Activated T-helper 1 cell treated with anti-CD3 and anti-CD28 coated beads, Interleukin-12 subunit alpha, Interleukin-12 subunit beta, Interleukin-2, Interleukin-4 antibody, amounts not matched to agents 30 ng/mL and 10 ng/mL and 1 ng/mL, durations not matched to agents 14 hours and 24 hours and 36 hours (primary cell): ENCODE measurements around the gene KCNG1. TPM values are rescaled to one million over a fixed set of nuclear protein-coding genes. Genes with fewer than 3 reads are reported as not detected.

Source experiments
- DNase-seq: peaks from one replicate; pipeline ENCODE4 v3.0.0; 2021; ENCODE audit warnings: low spot score
- H3K27ac Mint-ChIP-seq: one replicate; pipeline ENCODE4 v1.8.0; 2021; ENCODE audit warnings: mild to moderate bottlenecking, mixed read lengths
- H3K27me3 Mint-ChIP-seq: one replicate; pipeline ENCODE4 v1.8.0; 2022; ENCODE audit warnings: mild to moderate bottlenecking, moderate library complexity, mixed read lengths; ENCODE audit not compliant: insufficient read depth
- H3K36me3 Mint-ChIP-seq: one replicate; pipeline ENCODE4 v1.8.0; 2021; ENCODE audit warnings: low read depth, mixed read lengths
- H3K4me1 Mint-ChIP-seq: one replicate; pipeline ENCODE4 v1.8.0; 2021; ENCODE audit warnings: low read depth, mixed read lengths
- H3K4me3 Mint-ChIP-seq: one replicate; pipeline ENCODE4 v1.8.0; 2021; ENCODE audit warnings: mild to moderate bottlenecking, moderate library complexity, mixed read lengths
- H3K9me3 Mint-ChIP-seq: one replicate; pipeline ENCODE4 v1.8.0; 2021; ENCODE audit warnings: mixed read lengths
- intact Hi-C: fragments of 100-400 bp; cut with micrococcal nuclease; formaldehyde crosslinking; loops from one replicate; pipeline ENCODE4 v1.15.1; 2024
- total RNA-seq: library from RNA; stranded (reverse); gene quantifications from 2 replicates; pipeline ENCODE4 v1.2.3, GENCODE V29; 2022

KCNG1 gene, protein sequence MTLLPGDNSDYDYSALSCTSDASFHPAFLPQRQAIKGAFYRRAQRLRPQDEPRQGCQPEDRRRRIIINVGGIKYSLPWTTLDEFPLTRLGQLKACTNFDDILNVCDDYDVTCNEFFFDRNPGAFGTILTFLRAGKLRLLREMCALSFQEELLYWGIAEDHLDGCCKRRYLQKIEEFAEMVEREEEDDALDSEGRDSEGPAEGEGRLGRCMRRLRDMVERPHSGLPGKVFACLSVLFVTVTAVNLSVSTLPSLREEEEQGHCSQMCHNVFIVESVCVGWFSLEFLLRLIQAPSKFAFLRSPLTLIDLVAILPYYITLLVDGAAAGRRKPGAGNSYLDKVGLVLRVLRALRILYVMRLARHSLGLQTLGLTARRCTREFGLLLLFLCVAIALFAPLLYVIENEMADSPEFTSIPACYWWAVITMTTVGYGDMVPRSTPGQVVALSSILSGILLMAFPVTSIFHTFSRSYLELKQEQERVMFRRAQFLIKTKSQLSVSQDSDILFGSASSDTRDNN
- total RNA-seq = 2.8 and 3.1 TPM in 2 replicates

DNA sequence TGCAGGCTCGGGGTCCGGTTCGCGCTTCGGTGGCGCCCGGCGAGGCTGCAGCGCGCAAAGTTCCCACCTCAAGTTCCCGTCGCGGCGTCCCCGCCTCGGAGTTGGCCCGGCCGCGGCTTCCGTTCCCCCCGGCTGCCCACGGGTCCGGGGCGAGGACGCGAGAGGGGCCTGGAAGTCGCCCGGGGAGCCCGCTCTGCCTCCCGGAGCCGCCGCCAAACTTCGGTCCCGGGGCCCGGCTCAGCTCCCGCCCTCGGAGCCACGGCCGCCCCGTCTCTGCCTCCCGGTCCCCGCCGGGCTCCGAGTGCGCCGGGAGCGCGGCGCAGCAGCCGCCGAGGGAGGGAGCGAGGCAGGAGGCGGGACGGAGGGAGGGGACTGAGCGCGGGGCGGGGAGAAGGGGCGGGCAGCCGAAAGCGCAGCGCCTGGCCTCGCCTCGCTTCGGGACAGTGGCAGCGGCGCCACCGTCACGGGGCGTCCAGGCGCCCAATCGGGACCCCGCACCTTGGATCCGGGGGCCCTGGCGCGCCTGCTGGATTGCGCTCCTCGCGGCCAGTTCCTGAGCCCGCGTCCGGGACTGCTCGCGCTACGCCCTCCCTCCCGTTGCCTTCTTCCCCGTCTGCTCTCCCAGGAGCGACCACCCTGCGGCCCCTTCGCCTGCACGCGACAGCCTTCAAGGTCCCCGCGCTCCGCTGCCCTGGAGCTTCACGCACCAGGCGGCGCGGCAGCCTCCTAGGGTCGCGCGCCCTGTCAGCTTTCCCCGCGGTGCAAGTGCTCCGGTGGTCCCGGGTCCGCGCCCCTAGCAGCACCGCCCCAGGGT is at the start of gene KCNG1:
KCNG1 (minus strand) TSS at position 305 of the 814 bp plus-strand sequence. CDS start 12,769 bp downstream, outside the sequence.
- H3K27ac Mint-ChIP-seq = no peak within 1 kb of the TSS
- peaks cover 63% of the 10 kb centered on the region for H3K27me3 Mint-ChIP-seq
- DNase-seq = peak; percentile 38
- no peaks in the 10 kb centered on the region for H3K36me3 Mint-ChIP-seq
- peaks cover 5% of the 10 kb centered on the region for H3K4me1 Mint-ChIP-seq
- no peaks in the 10 kb centered on the region for H3K9me3 Mint-ChIP-seq
- H3K4me3 Mint-ChIP-seq = peak within 1 kb of the TSS; percentile 55
- intact Hi-C loops = no loop called here

DNA sequence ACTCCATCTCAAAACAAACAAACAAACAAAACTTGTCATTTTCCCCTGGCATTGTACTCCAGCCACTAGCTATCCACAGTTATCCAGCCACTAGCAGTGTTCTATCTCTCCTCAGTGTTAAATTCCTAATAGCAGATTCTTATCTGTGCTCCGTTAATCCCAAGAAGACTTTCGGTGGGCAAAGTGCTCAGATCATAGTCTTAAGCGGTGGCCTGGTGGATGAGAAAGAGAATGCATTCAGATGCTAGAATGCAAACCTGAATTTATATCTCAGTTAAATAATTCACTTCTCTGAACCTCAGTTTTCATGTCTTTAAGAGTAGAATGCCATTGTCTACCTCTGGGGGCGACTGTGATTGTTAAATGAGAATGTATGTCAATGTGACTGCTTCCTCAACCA is 47.7 kb upstream of the KCNG1 start:
- H3K9me3 Mint-ChIP-seq = peaks cover 2% of the 10 kb centered on the region
- no peak for DNase-seq
- no peaks in the 10 kb centered on the region for H3K36me3 Mint-ChIP-seq
- intact Hi-C loops = no loop called here
- peaks cover 9% of the 10 kb centered on the region for H3K4me1 Mint-ChIP-seq
- H3K4me3 Mint-ChIP-seq = no peak overlapping the region
- H3K27me3 Mint-ChIP-seq = peaks cover 8% of the 10 kb centered on the region
- no peak overlapping the region for H3K27ac Mint-ChIP-seq

DNA sequence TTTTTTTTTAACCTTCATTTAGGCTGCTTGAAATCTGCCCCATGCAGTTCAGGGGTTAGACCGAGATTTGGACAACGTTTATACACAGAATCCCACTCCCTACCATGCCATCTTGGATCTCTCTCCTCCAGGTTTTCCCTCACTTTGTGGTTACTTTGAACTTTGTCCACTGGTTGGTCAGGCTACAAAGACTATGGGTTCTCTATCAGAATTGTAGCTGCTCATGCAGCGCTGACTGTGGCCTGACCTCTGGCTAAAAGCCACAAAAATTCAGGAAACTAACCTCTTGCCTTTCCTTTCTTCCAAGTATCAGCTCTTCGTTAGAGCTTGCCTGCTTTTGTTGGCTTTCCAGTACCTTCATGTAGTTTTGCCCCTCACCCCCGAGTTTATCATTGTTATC is 44.9 kb upstream of the KCNG1 start:
- DNase-seq = no peak
- Mint-ChIP-seq H3K27me3 (peaks cover 5% of the 10 kb centered on the region), H3K4me3 (no peak overlapping the region), H3K36me3 (peaks cover 2% of the 10 kb centered on the region), H3K4me1 (peaks cover 26% of the 10 kb centered on the region), H3K27ac (no peak overlapping the region), H3K9me3 (peaks cover 18% of the 10 kb centered on the region)
- intact Hi-C loops = no loop called here

DNA sequence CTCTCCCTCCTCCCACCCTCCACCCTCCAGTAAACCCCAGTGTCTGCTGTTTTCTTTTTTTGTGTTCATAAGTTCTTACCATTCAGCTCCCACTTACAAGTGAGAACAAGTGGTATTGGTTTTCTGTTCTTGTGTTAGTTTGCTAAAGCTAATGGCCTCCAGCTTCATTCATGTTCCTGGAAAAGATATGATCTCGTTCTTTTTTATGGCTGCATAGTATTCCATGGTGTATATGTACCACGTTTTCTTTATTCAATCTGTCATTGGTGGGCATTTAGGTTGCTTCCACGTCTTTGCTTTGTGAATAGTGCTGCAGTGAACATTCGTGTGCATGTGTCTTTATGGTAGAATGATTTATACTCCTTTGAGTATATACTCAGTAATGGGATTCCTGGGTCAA is 42.7 kb upstream of the KCNG1 start:
- Mint-ChIP-seq H3K9me3 (peaks cover 28% of the 10 kb centered on the region), H3K4me1 (peaks cover 41% of the 10 kb centered on the region), H3K27ac (no peak overlapping the region), H3K4me3 (no peak overlapping the region), H3K36me3 (peaks cover 2% of the 10 kb centered on the region), H3K27me3 (peaks cover 7% of the 10 kb centered on the region)
- intact Hi-C loops = loop anchor here (2.0 kb wide), 1 partner anchor 63 kb away; no protein-coding TSS in a partner anchor
- no peak for DNase-seq

DNA sequence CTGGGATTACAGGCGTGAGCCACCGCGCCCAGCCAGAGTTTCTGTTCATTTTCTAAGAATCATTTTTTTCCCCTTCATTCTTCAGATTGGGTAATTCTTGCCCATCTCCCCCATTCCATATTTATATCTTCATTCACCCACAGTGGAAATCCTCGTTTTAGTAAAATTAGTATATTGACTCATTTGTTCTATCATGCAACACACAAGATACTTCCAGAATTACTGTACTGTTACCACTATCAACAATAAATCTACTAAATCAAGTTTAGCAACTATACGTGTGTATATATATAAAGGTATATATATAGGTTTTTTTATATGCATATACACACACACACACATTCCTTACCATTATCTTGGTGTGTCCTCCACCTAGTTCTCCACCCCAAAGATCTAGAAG is 41.2 kb upstream of the KCNG1 start:
- peaks cover 9% of the 10 kb centered on the region for H3K27me3 Mint-ChIP-seq
- H3K27ac Mint-ChIP-seq = peak overlapping the region; percentile 61
- peaks cover 28% of the 10 kb centered on the region for H3K9me3 Mint-ChIP-seq
- peaks cover 2% of the 10 kb centered on the region for H3K36me3 Mint-ChIP-seq
- H3K4me3 Mint-ChIP-seq = no peak overlapping the region
- DNase-seq = no peak
- intact Hi-C loops = loop anchor here (2.0 to 5.0 kb wide), 5 partner anchors 65 to 727 kb away; no protein-coding TSS in a partner anchor
- peaks cover 41% of the 10 kb centered on the region for H3K4me1 Mint-ChIP-seq

DNA sequence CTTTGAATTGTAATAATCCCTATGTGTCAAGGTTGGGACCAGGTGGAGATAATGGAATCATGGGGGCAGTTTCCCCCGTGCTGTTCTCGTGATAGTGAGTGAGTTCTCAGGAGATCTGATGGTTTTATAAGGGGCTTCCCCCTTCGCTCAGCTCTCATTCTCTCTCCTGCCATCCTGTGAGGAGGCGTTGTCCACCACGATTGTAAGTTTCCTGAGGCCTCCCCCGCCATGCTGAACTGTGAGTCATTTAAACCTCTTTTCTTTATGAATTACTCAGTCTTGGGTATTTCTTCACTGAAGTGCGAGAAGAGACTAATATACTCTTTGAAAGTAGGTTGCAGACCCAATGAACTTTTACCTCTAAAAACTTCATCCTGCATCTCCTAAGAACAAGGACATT is 39.2 kb upstream of the KCNG1 start:
- Mint-ChIP-seq H3K36me3 (peaks cover 2% of the 10 kb centered on the region), H3K9me3 (peaks cover 28% of the 10 kb centered on the region), H3K27me3 (peaks cover 12% of the 10 kb centered on the region), H3K4me3 (no peak overlapping the region), H3K27ac (peak overlapping the region; percentile 76), H3K4me1 (peaks cover 32% of the 10 kb centered on the region)
- no peak for DNase-seq
- intact Hi-C loops = loop anchor here (1.0 to 5.0 kb wide), 5 partner anchors 340 to 725 kb away; no protein-coding TSS in a partner anchor

DNA sequence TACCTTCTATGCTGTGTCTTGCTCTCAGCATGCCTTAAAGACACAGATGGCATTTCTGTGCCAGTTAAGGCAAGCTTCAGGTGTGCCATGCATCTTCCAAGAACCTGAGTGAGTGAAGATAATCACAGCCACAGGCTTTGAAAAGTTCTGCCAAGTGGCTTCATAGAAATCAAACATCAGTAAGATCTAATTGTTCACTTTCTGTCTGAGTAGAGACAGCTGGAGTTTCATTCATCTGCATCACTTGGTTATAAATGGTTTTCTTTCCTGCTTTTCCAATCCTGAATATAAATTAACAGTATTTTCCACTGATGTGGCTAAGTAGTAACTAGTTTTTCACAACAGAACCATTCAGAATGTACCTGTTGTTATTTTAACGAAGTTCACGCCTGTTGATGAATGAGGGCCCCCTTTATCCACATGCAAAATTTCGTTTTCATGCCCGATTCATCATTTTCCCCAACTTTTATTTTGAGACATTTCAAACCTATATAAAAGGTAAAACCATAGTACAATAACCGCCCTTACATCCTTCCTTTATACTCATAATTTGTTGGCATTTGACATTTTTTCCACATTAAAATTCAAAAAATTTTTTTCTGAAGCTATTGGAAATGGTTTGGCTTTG is 38.6 kb upstream of the KCNG1 start:
- no peak for DNase-seq
- Mint-ChIP-seq H3K36me3 (peaks cover 2% of the 10 kb centered on the region), H3K4me1 (peaks cover 32% of the 10 kb centered on the region), H3K27ac (peak overlapping the region; percentile 76), H3K27me3 (peaks cover 12% of the 10 kb centered on the region), H3K4me3 (no peak overlapping the region), H3K9me3 (peaks cover 28% of the 10 kb centered on the region)
- intact Hi-C loops = loop anchor here (1.0 to 5.0 kb wide), 6 partner anchors 81 to 724 kb away; no protein-coding TSS in a partner anchor

DNA sequence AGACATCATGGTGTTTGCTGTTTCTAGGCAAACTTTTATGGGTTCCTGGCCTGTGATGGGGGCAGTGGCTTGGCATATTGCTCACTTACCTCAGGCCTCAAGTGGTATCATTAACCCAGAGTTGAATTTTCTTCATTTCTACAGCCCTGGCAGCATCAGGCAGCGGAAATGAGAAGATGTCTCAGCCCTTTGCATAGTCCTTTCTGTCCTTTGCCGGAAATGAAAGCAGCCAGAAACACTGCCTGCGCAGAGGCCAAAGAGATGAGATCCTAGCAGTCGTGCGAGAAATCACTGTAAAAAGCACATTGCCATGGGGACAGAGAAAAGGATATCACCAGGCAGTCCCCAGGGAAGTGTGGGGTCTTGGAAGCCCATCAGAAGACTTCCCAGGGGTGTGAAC is 37.4 kb upstream of the KCNG1 start:
- intact Hi-C loops = loop anchor here (5.0 kb wide), 4 partner anchors 342 to 723 kb away; no protein-coding TSS in a partner anchor
- Mint-ChIP-seq H3K9me3 (peaks cover 23% of the 10 kb centered on the region), H3K27me3 (peaks cover 10% of the 10 kb centered on the region), H3K36me3 (peaks cover 2% of the 10 kb centered on the region), H3K4me1 (peaks cover 32% of the 10 kb centered on the region), H3K4me3 (no peak overlapping the region), H3K27ac (no peak overlapping the region)
- no peak for DNase-seq

DNA sequence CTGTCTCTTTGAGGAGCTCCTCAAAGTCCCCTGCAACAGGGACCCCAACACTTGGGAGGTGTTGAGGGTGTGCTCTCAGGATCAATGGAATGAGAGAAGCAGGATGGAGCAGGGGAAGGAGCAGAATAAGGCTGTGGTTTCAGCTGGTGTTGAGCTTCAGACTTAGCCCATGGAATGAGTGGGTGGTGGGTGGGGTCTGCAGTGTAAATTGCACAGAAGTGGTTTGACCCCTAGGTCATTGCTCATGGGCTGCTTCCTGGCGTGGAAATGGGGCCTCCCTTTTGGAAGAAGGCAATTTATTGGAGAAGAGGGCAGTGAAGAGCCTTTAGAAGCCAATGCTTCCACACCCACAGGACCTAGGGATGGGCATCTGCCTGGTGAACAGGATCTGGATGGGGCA is 37.0 kb upstream of the KCNG1 start:
- Mint-ChIP-seq H3K4me1 (peaks cover 32% of the 10 kb centered on the region), H3K27ac (no peak overlapping the region), H3K27me3 (peaks cover 10% of the 10 kb centered on the region), H3K4me3 (no peak overlapping the region), H3K36me3 (peaks cover 2% of the 10 kb centered on the region), H3K9me3 (peaks cover 23% of the 10 kb centered on the region)
- DNase-seq = no peak
- intact Hi-C loops = loop anchor here (5.0 kb wide), 4 partner anchors 342 to 723 kb away; no protein-coding TSS in a partner anchor

DNA sequence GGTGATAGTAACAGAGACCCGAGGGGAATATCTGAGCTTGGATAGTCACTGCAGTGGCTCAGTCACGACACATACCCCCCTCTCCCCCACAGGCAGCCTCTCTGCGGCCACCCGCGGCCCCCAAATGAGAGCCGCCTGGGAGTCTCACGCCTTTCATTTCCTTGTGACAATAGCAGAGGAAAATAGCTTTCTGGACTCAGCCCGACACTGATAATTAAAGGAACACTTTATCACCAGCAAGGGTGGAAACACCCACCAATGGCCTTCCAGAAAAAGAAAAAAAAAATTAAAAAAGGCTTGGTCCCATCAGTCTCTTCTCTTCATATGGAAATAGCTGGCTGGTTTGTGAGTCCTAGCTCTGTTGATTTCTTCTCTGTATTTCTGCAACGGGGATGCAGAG is 35.1 kb upstream of the KCNG1 start:
- intact Hi-C loops = no loop called here
- Mint-ChIP-seq H3K9me3 (peaks cover 10% of the 10 kb centered on the region), H3K27ac (no peak overlapping the region), H3K36me3 (no peaks in the 10 kb centered on the region), H3K4me3 (no peak overlapping the region), H3K27me3 (peaks cover 7% of the 10 kb centered on the region), H3K4me1 (peaks cover 18% of the 10 kb centered on the region)
- no peak for DNase-seq

DNA sequence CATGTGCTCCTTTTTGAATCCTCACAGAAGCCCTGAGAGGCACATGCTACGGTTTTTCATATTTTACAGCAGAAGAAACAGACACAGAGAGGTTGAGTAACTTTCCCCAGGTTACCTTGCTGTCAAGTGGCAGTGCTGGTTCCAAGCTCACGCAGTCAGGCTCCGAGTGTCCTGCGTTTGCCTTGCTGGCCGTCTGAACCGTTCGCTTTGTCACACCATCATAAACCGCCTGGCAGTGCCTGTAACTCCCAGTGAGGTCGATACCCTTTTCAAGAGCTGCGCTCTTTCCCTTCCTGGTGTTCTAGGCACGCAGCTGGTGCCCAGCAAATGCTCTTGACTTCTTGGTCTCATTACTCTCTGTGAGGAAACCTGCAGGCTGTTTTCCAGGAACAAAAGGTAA is 31.3 kb upstream of the KCNG1 start:
- H3K27me3 Mint-ChIP-seq = peaks cover 3% of the 10 kb centered on the region
- intact Hi-C loops = no loop called here
- no peaks in the 10 kb centered on the region for H3K9me3 Mint-ChIP-seq

DNA sequence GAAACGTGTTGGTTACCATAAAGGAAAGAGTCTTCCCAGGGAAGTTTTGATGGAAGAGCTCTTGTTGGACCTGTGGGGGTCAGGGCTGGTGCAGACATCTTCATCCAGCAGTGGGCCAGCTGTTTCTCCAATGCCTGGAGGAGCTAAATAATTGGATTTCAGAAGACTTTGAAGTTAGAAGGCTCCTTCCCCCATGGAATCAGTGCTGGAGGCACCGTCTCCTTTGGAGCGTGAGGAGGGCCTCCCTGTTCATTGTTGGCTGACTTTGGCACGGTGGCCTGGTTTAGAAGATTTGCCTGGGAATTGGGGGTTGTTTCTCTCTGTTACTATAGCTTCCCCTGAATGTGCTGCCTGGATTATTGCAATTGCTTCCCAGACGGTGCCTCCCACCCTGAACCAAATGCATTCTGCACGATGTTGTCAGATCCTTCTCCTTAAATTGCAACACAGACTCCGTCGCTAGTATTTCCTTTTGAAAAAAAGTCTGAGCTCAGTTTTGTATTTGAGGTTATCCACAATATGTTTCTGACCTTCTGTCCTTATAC is 27.7 kb upstream of the KCNG1 start:
- Mint-ChIP-seq H3K27me3 (no peaks in the 10 kb centered on the region), H3K4me1 (no peaks in the 10 kb centered on the region), H3K27ac (no peak overlapping the region), H3K36me3 (no peaks in the 10 kb centered on the region), H3K9me3 (no peaks in the 10 kb centered on the region), H3K4me3 (no peak overlapping the region)
- intact Hi-C loops = no loop called here
- no peak for DNase-seq

More for the DNA sequence above, 31.3 kb upstream of the KCNG1 start:
- H3K27ac Mint-ChIP-seq = no peak overlapping the region
- no peaks in the 10 kb centered on the region for H3K36me3 Mint-ChIP-seq
- no peak for DNase-seq
- H3K4me3 Mint-ChIP-seq = no peak overlapping the region
- H3K4me1 Mint-ChIP-seq = no peaks in the 10 kb centered on the region
